Psoas muscle (tissue), 8 donors: ENCODE results near the gene ELMO1. TPM values are rescaled to one million over a fixed set of nuclear protein-coding genes. Genes with fewer than 3 reads are reported as not detected.

Source experiments
- ATAC-seq, 4 donors: fragments of 200-7000 bp; cut with Tn5 transposase; one replicate each; pipeline ENCODE4 v1.9.1; 2020; ENCODE audit warnings: moderate library complexity in 3 of 4, mild to moderate bottlenecking in 2 of 4
- DNase-seq, 2 donors: peaks; one replicate each; pipeline ENCODE4 v3.0.0-alpha.2; 2020
- H3K27ac ChIP-seq: fragments of 200-600 bp; one replicate; pipeline ENCODE4 v1.8.0; 2022
- H3K27me3 ChIP-seq, 3 donors: fragments of 200-600 bp in 1 of 3; one replicate each; pipeline versions ENCODE4 v1.6.1 to v1.8.0; 2013 to 2022; ENCODE audit warnings: low read length in 2 of 3, mild to moderate bottlenecking in 2 of 3, moderate library complexity in 1 of 3; ENCODE audit not compliant: insufficient read depth in 3 of 3
- H3K36me3 ChIP-seq, 2 donors: fragments of 200-600 bp in 1 of 2; one replicate each; pipeline versions ENCODE4 v1.6.1 to v1.8.0; 2013 to 2022; ENCODE audit warnings: low read depth in 1 of 2, mild to moderate bottlenecking in 1 of 2, moderate library complexity in 1 of 2; ENCODE audit not compliant: insufficient read depth in 1 of 2
- H3K4me1 ChIP-seq: fragments of 200-600 bp; one replicate; pipeline ENCODE4 v1.8.0; 2022
- H3K4me3 ChIP-seq: fragments of 200-600 bp; one replicate; pipeline ENCODE4 v1.8.0; 2022; ENCODE audit warnings: mild to moderate bottlenecking
- H3K9me3 ChIP-seq: fragments of 200-600 bp; one replicate; pipeline ENCODE4 v1.8.0; 2022
- CTCF ChIP-seq: fragments of 200-600 bp; IDR thresholded peaks from one replicate; pipeline ENCODE4 v1.8.0; 2022; ENCODE audit warnings: antibody characterized with exemption
- WGBS, 3 donors: extraction: QIAGEN DNeasy Blood & Tissue Kit; methylation state at CpG; one replicate each; pipeline versions ENCODE4 v1.1.6 to v1.1.7; 2013; 5-methylcytosine and 5-hydroxymethylcytosine counted together
- intact Hi-C, 2 donors: fragments of 100-400 bp; cut with DNase I; formaldehyde crosslinking; loops; one replicate each; pipeline versions ENCODE4 v1.11.0 to v1.14.2; 2022
- polyA plus RNA-seq, 3 donors: library from polyadenylated mRNA; stranded (reverse); fragments of 200-250 nt; gene quantifications; one replicate each; pipeline ENCODE4 v1.2.3, GENCODE V29; 2013
- total RNA-seq, 4 donors: library from RNA; stranded (reverse); fragmentation: NEBNext Ultra II Directional in 2 of 4; extraction: Animal tissue kit (Norgen Biotek cat#: 25700) in 2 of 4; gene quantifications; one replicate each; pipeline versions ENCODE4 v1.2.1 to v1.2.4, GENCODE V29; 2021 to 2023
- donor health status: healthy with polysubstance abuse.
- donor health status: DM: no; HTN: no; CAD: no; lungs with moderate emphysema.
- donor health status: Bipolar disorder and iron deficiency.
- donor health status: healthy.
- donor health status: DM: yes; HTN: yes; CAD: no.
- donor health status: DM: no; HTN: no; CAD: no.
- donor health status: DM: no; HTN: no; CAD: no.
- donor health status: DM: yes; HTN: yes; CAD: no.

The ELMO1 gene
- total and polyA plus RNA-seq, 7 donors: 2.8 to 8.1 (median 6.9) TPM

- Histone ChIP-seq H3K36me3 (no peaks in the 10 kb centered on the region), H3K27me3 (no peaks in the 10 kb centered on the region), H3K27ac (no peak overlapping the region), H3K9me3 (no peaks in the 10 kb centered on the region), H3K4me1 (no peaks in the 10 kb centered on the region), H3K4me3 (no peak overlapping the region)
- ATAC-seq: no peak
- no peak for DNase-seq
- WGBS, 3 donors: 90 to 94% (median 92%) methylated on average over 4 of the region's 4 CpGs
- intact Hi-C loops: no loop called here
- TF ChIP-seq CTCF: no peak
Observed at GRCh38 chr7:37107047-37107750, 341.5 kb downstream of the ELMO1 start.

GRCh38 chr7:37105762-37106161, 342.9 kb downstream of the ELMO1 start:
- Histone ChIP-seq H3K36me3 (no peaks in the 10 kb centered on the region), H3K27me3 (no peaks in the 10 kb centered on the region), H3K27ac (no peak overlapping the region), H3K4me3 (no peak overlapping the region), H3K9me3 (no peaks in the 10 kb centered on the region), H3K4me1 (no peaks in the 10 kb centered on the region)
- no peak for TF ChIP-seq CTCF
- no peak for DNase-seq
- no peak for ATAC-seq
- WGBS, 3 donors: 95 to 97% (median 95%) methylated on average over 4 of the region's 4 CpGs
- intact Hi-C loops: no loop called here

- Histone ChIP-seq H3K27ac (no peak overlapping the region), H3K27me3 (no peaks in the 10 kb centered on the region), H3K4me1 (no peaks in the 10 kb centered on the region), H3K36me3 (no peaks in the 10 kb centered on the region), H3K9me3 (no peaks in the 10 kb centered on the region), H3K4me3 (no peak overlapping the region)
- intact Hi-C loops: no loop called here
- 67 to 69% (median 67%) methylated on average over 6 of the region's 6 CpGs for WGBS, 3 donors
- ATAC-seq: no peak
- no peak for DNase-seq
- no peak for TF ChIP-seq CTCF
Observed at GRCh38 chr7:37104822-37105518, 343.7 kb downstream of the ELMO1 start.

- intact Hi-C loops: no loop called here
- Histone ChIP-seq H3K4me1 (no peaks in the 10 kb centered on the region), H3K27me3 (no peaks in the 10 kb centered on the region), H3K9me3 (no peaks in the 10 kb centered on the region), H3K4me3 (no peak overlapping the region), H3K27ac (no peak overlapping the region), H3K36me3 (no peaks in the 10 kb centered on the region)
- no peak for TF ChIP-seq CTCF
- no peak for ATAC-seq
- DNase-seq: no peak
- 90 to 93% (median 92%) methylated on average over 2 of the region's 2 CpGs for WGBS, 3 donors
Observed at GRCh38 chr7:37102518-37103137, 346.0 kb downstream of the ELMO1 start.
